Measurements from ENCODE around the gene NCBP3. TPM values are rescaled to one million over a fixed set of nuclear protein-coding genes. Genes with fewer than 3 reads are reported as not detected.

Gene NCBP3, protein sequence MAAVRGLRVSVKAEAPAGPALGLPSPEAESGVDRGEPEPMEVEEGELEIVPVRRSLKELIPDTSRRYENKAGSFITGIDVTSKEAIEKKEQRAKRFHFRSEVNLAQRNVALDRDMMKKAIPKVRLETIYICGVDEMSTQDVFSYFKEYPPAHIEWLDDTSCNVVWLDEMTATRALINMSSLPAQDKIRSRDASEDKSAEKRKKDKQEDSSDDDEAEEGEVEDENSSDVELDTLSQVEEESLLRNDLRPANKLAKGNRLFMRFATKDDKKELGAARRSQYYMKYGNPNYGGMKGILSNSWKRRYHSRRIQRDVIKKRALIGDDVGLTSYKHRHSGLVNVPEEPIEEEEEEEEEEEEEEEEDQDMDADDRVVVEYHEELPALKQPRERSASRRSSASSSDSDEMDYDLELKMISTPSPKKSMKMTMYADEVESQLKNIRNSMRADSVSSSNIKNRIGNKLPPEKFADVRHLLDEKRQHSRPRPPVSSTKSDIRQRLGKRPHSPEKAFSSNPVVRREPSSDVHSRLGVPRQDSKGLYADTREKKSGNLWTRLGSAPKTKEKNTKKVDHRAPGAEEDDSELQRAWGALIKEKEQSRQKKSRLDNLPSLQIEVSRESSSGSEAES
- total RNA-seq (41.5 TPM), polyA plus RNA-seq (ENCODE audit: insufficient read depth, low read depth, low replicate concordance) (14.5 TPM)
- long read RNA-seq, donor 1, full-length matches to known transcripts, result 2 of 2 reads
- long read RNA-seq, donor 1, partial matches to known transcripts, result 0 of 2 reads
- long read RNA-seq, donor 1, other reads (novel, unspliced or antisense), result 0 of 2 reads
- long read RNA-seq, donor 2, partial matches to known transcripts, result 0 of 3 reads
- long read RNA-seq, donor 2, other reads (novel, unspliced or antisense), result 0 of 3 reads
- long read RNA-seq, donor 3, full-length matches to known transcripts, result 1 of 6 reads
- long read RNA-seq, donor 3, partial matches to known transcripts, result 5 of 6 reads
- long read RNA-seq, donor 3, other reads (novel, unspliced or antisense), result 0 of 6 reads
- long read RNA-seq, donor 4, full-length matches to known transcripts, result 1 of 7 reads
- long read RNA-seq, donor 4, partial matches to known transcripts, result 6 of 7 reads
- long read RNA-seq, donor 4, other reads (novel, unspliced or antisense), result 0 of 7 reads
- long read RNA-seq, donor 5, partial matches to known transcripts, result 0 of 1 reads
- long read RNA-seq, donor 5, other reads (novel, unspliced or antisense), result 0 of 1 reads
- long read RNA-seq, donor 6, result 0 reads
- long read RNA-seq, donor 7, full-length matches to known transcripts, result 5 of 23 reads
- long read RNA-seq, donor 7, partial matches to known transcripts, result 8 of 23 reads
- long read RNA-seq, donor 7, other reads (novel, unspliced or antisense), result 10 of 23 reads
- long read RNA-seq, donor 8, result 0 reads
- long read RNA-seq, donor 9, result 0 reads
- long read RNA-seq, donor 10, full-length matches to known transcripts, result 1 of 1 reads
- long read RNA-seq, donor 10, partial matches to known transcripts, result 0 of 1 reads
- long read RNA-seq, donor 10, other reads (novel, unspliced or antisense), result 0 of 1 reads

DNA sequence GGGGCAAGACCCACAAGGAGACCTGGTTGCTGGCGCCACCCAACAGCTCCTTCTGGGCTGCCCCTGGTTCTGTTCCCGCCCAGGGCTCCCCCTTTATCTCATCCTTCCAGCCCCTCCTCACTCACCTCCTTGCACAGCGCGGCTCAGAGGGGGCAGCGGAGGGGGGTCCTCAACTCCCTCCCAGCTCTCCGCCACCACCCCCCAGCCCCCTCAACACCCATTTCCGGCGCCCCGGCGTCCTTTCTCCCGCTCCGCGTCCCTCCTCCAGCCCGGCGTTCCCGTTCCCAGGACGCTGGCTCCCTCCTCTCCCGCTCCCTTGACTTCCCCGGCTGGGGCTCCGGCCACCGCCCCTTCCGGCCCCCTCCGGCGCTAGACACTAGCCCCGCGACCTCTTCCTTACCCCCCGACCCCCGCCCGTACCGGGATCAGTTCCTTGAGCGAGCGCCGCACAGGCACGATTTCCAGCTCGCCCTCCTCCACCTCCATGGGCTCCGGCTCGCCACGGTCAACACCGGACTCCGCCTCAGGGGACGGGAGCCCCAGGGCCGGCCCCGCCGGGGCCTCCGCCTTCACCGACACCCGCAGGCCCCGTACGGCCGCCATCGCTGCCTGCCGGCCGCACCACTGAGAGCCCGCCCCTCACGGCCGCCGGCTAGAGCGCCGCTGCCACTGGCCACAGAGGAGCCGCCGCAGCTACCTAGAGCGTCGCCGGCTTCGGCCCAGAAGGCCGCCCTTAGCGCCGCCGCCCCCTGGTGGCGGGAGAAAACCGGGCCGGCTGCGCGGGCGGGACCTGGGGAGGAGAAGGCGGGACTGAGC lies at the start of gene NCBP3:
Gene NCBP3, minus strand, starts transcription at position 626 of the 816 bp plus-strand sequence. Its CDS starts 23 bp downstream, at position 603.
- TF ChIP-seq, protein P1, sequence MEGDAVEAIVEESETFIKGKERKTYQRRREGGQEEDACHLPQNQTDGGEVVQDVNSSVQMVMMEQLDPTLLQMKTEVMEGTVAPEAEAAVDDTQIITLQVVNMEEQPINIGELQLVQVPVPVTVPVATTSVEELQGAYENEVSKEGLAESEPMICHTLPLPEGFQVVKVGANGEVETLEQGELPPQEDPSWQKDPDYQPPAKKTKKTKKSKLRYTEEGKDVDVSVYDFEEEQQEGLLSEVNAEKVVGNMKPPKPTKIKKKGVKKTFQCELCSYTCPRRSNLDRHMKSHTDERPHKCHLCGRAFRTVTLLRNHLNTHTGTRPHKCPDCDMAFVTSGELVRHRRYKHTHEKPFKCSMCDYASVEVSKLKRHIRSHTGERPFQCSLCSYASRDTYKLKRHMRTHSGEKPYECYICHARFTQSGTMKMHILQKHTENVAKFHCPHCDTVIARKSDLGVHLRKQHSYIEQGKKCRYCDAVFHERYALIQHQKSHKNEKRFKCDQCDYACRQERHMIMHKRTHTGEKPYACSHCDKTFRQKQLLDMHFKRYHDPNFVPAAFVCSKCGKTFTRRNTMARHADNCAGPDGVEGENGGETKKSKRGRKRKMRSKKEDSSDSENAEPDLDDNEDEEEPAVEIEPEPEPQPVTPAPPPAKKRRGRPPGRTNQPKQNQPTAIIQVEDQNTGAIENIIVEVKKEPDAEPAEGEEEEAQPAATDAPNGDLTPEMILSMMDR (IDR thresholded peaks at IDR 0.05; ENCODE audit: borderline replicate concordance, extremely low read depth, insufficient read depth), result peak; percentile 93
- intact Hi-C loops (cut with DNase I), result loop anchor here (10.0 kb wide), 1 partner anchor 111 kb away; no protein-coding TSS in a partner anchor
- Histone ChIP-seq H3K9me3 (ENCODE audit: control insufficient read depth in 2 of 3, insufficient read depth in 1 of 3, low read length in 3 of 3) (no peaks in the 10 kb centered on the region), H3K36me3 (ENCODE audit: control insufficient read depth in 2 of 3, insufficient read depth in 3 of 3, low read length in 3 of 3) (peaks cover 0 to 5% (median 2%) of the 10 kb centered on the region in 3 donors), H3K9ac (ENCODE audit: low read length in 3 of 3) (peak within 1 kb of the TSS; percentile 32 to 90 (median 82)), H3K27ac (ENCODE audit: low read depth in 2 of 2, low read length in 2 of 2) (peak within 1 kb of the TSS; percentile 51 to 80), H3K4me1 (ENCODE audit: control insufficient read depth in 2 of 3, insufficient read depth in 2 of 3, low read depth in 1 of 3, low read length in 3 of 3) (no peaks in the 10 kb centered on the region), H3K27me3 (ENCODE audit: control insufficient read depth, insufficient read depth, low read length) (no peaks in the 10 kb centered on the region), H3K4me3 (ENCODE audit: low read length in 3 of 3) (peak within 1 kb of the TSS; percentile 31 to 86 (median 70))
- FAIRE-seq, result no peak
- peak; percentile 94 to 98 (median 97) for DNase-seq

DNA sequence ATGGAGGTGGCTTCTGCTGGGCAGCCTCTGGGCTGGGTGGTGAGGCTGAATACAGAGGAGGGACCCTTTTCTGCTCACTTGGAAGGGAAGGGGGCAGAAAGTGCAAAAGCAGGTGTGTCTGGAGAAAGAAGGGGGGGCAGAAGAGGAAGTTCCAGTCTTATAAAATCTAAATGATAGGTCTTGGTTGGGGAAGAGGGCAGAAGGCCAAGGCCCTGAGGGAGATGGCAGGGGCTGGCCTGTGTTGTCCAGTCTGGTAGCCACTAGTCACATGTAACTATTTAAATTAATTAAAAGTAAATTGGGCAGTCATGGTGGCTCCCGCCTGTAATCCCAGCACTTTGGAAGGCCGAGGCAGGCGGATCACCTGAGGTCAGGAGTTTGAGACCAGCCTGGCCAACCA lies 49.3 kb upstream of the NCBP3 start:
- H3K27me3 ChIP-seq (ENCODE audit: control insufficient read depth, insufficient read depth, low read length), result peaks cover 2% of the 10 kb centered on the region
- H3K4me1 ChIP-seq (ENCODE audit: control insufficient read depth in 2 of 3, insufficient read depth in 2 of 3, low read depth in 1 of 3, low read length in 3 of 3), result peaks cover 0 to 20% (median 13%) of the 10 kb centered on the region in 3 donors
- no peak overlapping the region for H3K4me3 ChIP-seq (ENCODE audit: low read length in 3 of 3)
- intact Hi-C loops (cut with DNase I), result no loop called here
- H3K9ac ChIP-seq (ENCODE audit: low read length in 3 of 3), result no peak overlapping the region
- H3K36me3 ChIP-seq (ENCODE audit: control insufficient read depth in 2 of 3, insufficient read depth in 3 of 3, low read length in 3 of 3), result no peaks in the 10 kb centered on the region
- DNase-seq (no peak), FAIRE-seq (no peak)
- H3K9me3 ChIP-seq (ENCODE audit: control insufficient read depth in 2 of 3, insufficient read depth in 1 of 3, low read length in 3 of 3), result no peaks in the 10 kb centered on the region
- H3K27ac ChIP-seq (ENCODE audit: low read depth in 2 of 2, low read length in 2 of 2), result peak overlapping the region; percentile 45 to 71
- TF ChIP-seq, protein P1 (IDR thresholded peaks at IDR 0.05; ENCODE audit: borderline replicate concordance, extremely low read depth, insufficient read depth), result no peak
